HG02763 (cell line): ENCODE results near the gene UBE2D1.

Source experiments
- ATAC-seq: cut with Tn5 transposase; IDR thresholded peaks from one replicate; pipeline ENCODE4 v1.9.1; 2021; ENCODE audit warnings: mild to moderate bottlenecking, moderate library complexity; ENCODE audit not compliant: unreplicated experiment

Gene UBE2D1

DNA sequence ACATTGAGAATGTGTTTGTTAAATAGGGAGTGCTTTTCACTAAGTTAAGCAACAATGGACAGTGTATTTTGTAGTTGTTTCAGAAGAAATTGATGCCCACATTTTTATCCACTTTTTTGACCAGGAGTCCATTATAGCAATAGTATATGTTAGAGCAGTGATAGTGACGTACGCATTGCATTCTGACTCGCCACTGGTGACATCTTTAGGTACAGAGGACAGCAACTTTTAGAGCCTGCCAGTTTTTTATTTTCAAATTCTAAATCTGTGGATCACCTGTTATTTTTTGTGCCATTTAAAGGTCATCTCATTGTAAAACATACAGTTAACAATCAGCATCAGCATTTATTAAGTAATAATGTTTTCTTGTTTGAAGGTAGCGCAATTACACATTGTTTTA is 1.4 kb downstream of the UBE2D1 start:
- ATAC-seq: no peak

- ATAC-seq: no peak
Observed at GRCh38 chr10:58341422-58341821, 6.6 kb downstream of the UBE2D1 start.

DNA sequence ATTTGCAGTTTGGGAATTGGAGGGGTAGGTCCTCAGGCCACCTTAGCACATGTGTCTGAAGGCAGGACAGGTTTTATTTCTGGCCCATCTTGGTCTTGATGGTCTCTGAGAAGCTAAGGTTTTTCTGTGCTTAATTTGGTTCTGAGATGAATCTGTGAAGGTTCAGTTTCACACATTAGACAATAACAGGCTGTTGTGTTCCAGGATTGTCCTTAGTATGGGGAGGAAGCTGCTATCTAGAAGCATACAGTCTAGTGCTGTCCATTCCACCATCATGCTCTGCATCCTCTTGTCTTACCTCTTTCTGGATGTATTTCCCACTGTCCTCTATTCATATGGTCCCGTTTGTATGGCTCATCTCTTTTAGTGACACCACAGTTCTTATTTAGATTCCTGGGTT is 7.1 kb downstream of the UBE2D1 start:
- ATAC-seq: no peak

DNA sequence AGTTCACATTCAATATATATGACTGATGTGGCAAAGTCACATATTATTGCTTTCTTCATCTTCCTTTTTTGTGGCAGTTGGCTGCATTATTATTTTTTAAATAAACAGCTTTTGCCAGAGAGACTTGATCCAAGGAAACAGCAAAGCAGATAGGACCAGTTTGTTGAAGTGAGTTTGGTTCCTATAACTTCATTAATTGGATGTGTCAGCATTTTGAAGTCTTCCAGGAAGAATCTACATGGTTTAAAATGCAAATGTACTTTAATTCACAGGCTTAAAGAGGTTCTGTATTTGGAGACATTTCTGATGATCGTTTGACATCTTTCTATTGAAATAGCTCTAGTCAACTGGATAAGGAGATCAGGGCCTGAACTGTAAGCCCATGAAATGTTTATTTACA is 13.2 kb downstream of the UBE2D1 start:
- no peak for ATAC-seq

GRCh38 chr10:58348571-58349033 is 13.8 kb downstream of the UBE2D1 start:
- ATAC-seq: no peak

DNA sequence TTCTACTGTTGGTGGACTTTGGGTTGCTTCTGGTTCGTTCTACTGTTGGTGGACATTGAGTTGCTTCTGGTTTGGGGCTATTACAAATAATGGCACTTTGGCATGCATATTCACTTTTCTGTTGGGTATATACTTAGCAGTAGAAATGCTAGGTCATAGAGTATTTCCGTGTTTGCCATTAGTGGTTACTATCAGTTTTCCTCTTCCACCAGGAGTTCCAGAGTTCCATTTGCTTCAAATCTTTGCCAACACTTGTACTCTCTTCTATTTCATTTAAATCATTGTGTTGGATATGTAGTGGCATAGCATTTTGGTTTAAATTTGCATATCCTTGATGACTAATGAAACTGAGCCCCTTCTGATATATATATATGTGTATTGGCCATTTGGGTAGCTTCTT is 15.2 kb downstream of the UBE2D1 start:
- no peak for ATAC-seq

DNA sequence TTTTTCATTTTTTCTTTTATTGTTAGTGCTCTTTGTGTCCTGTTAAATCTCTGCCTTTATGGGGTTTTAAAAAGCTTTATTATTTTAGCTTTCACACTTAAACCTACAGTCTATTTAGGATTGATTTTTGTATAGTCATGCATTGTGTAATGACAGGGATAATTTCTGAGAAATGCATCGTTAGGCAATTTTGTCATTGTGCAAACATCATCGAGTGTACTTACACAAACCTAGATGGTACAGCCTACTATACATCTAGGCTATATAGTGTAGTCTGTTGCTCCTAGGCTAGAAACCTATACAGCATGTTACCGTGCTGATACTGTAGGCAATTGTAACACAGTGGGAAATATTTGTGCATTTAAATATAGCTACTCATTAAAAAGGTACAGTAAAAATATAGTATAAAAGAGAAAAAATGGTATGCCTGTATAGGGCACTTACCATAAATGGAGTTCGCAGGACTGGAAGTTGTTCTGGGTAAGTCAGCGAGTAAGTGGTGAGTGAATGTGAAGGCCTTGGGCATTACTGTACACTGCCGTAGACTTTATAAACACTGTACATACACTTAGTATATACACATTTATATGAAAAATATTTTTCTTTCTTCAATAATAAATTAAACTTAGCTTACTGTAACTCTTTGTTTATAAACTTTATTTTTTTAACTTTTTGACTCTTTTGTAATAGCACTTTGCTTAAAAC is 16.0 kb downstream of the UBE2D1 start:
- ATAC-seq: no peak

DNA sequence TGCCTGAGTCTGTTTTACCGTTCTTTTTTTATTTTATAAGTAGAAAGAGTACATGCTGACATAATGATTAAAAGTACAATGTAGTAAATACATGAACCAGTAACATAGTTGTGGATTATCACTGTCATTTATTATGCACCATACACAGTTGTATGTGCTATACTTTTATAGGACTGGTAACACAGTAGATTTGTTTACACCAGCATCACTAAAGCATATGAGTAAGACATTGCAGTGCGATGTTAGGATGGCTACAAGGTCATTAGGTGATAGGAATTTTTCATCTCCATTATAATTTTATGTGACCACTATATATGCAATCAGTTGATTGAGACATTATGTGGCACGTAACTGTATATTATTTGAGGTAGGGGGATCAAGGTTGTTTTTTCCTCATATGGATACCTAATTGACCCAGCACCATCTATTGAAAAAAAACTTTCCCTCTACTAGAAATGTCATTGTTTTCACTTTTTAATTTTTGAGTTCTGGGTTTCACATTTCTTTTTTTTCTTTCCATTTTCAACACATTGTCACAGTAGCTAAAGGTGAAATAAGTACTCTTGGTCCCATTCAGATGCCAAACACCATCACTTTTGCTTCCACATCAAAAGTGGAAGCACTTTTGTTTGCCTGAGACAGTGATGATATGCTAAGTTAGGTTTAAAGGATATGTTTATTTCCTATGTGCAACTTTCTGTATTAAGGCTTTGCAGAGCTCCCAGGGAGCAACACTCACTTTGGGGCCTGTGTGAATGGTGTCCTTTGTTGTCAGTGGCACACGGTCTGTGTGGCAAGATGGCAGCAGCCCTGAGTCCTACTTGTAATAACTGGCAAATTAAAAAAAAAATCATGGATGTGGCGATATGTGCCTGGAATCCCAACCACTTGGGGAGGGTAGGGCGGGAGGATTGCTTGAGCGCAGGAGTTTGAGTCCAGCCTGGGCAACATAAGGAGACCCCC is 17.1 kb downstream of the UBE2D1 start:
- ATAC-seq: no peak

DNA sequence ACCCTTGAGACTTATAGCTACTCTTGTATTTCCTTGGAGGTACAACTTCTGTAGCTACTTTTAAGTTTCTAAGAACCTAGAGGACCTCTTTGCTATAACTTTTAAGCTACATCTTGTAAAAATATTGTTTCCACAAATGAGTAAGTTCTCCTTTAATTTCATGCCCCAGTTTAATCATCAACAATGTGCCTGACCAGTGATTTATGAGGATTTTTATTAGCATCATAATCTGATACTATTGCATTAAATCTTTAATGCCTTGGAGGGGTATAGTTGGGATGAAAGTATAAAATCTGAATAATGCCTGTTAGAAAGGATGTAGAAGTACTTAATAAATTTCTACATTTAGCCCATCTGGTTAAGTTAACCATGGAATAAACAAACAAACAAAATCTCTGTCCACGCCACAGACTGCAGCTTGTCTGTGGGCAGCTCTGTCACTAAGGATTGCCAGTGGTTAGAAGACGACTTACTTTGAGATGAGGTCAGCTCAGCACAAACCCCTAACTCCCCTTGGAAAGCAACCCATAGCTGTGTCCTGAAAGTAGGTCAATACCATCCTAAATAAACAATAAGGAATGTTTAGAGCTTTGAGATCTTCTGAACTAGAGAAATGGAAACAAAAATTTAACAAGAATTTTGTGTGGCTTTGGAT is 18.3 kb downstream of the UBE2D1 start:
- ATAC-seq: no peak

- ATAC-seq: no peak
Observed at GRCh38 chr10:58356756-58357155, 21.9 kb downstream of the UBE2D1 start.

- ATAC-seq: no peak
Observed at GRCh38 chr10:58358314-58358933, 23.6 kb downstream of the UBE2D1 start.

DNA sequence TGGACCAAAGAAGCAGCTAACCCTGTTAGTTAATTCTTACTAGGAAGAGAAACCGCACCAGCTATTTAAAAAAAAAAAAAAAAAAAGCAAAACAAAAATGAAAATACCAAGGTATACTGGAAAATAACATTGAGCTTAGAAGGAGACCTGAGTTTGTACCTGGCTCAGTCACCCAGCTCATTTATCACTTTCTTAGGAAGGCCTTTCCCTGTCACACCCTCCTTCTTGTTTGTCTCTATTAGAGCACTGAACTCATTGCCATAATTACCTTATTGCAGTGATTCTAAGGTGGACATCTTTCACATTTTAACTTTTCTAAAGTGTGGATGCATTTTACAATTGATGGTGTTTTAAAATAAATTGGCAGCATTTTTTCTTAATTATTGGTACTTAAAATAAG is 24.1 kb downstream of the UBE2D1 start:
- no peak for ATAC-seq

- ATAC-seq: no peak
Observed at GRCh38 chr10:58359541-58359940, 24.7 kb downstream of the UBE2D1 start.

GRCh38 chr10:58360412-58361004 is 25.7 kb downstream of the UBE2D1 start:
- ATAC-seq: no peak

- ATAC-seq: no peak
Observed at GRCh38 chr10:58361353-58361752, 26.5 kb downstream of the UBE2D1 start.

DNA sequence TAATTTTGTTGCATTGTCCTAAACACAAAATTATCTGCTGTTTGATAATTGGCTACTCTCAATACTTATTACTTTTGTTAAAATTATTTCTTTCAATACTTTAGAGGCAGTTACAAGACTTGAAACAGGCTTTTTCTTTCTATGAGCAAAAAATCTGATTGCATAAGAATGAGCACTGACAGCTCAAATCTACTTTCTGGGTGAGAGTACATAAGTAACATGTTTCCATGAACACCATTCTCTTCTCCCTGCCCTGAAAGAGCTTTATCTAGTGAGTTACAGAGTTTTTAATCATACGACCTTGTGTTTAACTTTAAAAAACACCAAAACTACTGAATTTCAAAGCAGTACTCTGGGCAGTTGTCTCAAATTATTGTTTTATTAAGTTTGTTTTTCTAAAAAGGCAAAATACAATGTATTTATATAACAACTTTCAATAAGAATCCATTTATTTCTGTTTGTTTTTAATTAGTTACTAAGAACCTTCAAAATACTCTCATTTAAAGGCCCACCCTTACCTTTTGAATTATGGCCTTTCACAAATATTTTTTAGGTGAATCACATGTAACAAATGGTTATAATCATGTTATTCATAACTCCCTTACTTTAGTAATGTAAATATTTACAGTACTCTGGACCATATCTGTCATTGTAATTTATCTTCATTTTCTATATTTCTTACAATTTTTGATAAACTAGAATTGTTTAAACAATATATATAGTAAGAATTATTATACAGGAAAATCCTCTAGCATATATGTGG is 27.4 kb downstream of the UBE2D1 start:
- no peak for ATAC-seq

DNA sequence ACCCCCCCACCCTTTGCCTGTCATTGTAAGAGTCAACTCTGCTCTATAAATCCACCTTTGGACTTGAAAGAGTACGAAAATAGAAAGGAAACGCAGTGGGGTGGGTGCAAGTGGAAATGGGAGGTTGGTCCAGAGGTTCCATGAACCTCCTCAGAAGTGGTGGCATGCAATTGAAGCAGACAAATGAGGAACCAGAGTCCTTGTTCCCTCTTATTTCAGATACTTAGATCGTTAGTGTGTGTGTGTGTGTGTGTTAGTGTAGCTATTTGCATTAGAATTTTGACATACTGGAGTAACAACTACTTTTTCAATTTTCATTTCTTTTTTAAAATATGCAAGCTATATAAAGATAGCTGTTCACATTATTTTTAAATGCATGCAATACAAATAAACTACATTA is 32.3 kb downstream of the UBE2D1 start:
- no peak for ATAC-seq

DNA sequence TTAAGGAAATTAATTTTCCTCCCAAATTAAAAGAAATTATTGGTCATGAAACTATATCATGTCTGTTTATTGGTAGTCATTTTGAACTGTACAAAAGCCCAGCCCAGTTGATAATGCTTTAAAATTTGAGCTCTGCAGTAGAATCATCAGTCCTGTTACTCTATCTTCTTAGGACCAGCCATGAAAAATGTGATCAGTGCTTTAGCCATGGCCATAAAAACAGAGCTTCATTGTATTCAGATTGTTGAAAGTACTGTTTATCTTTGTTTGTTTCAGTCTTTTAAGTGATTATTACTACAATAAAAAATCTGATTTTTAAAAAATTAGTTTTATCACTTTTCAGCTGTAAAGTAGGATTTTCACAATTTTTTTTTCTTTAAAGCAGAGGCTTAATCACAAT is 36.7 kb downstream of the UBE2D1 start:
- no peak for ATAC-seq

DNA sequence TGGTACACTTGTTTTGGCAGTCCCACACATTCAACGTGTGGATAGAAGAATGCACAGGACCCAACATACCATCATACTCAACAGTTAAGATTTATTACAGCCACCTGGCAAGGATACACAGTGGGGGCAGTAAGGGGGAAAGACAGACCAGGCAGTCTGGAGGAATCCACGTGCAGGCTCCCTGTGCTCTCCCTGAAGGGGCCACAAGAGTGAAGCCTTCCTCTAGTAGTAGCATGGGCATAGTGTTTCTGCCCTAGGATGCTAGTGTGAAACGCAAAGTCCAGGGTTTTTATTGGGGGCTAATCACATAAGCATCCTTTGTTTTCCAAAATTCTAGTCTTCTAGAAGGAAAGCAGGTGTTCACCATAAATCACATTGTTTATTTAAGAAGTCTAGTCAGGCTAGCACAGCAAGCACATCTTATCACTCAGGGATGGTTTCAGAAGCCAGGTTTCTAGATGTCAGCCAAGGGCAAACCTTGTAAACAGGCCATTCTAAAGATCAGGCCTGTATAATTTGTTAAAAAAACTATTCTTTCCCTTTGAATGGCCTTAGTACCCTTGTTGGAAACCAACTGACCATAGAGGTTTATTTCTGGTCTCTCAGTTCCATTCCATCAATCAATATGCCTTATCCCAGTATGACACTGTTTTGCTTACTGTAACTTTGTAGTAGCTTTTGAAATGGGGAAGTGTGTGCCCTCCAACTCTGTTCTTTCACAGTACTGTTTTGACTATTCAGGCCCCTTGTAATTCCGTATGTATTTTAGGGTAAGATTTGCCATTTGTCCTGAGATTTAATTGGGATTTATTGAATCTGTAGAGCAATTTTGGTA is 38.0 kb downstream of the UBE2D1 start:
- no peak for ATAC-seq
